ENCODE measurements around the gene TP53RK. TPM values are rescaled to one million over a fixed set of nuclear protein-coding genes. Genes with fewer than 3 reads are reported as not detected.

TP53RK gene
- total and polyA plus RNA-seq, 2 of the 13 experiments (the other 11 are each of a cell fraction or from before 2014, with no cell fraction given) = 12.9 to 25.5 TPM

DNA sequence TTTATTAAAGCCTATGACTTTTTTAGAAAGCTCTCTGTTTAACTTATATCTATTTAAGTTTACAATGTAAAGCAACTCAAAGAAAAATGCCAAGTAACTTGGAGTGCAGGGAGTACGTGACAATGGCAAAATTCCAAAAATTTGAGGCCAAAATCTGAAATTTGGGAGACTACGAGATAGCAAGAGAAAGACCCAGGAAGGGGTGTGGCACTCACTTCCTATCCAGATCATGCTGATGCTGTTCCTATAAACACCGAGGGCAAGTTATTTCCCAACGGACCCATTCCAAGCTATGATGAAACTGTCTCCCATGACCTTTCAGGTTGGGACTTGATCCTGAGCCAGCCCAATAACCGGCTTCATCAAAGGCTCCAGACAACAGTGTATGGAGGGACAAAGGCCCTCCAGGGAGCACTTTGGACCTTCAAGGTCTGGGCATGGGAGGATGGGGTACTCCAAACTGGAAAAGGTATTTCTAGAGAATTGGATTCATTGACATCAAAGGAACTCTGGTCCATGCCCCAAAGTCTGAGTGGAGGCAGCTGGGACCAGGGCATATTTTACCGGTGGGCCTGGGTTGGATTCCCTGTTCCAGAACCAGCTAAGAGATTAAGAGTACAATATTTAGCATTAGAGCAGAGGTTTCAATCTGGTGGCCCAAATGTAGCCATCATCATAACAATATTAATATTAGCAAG is 22.3 kb downstream of the TP53RK start (continued):
- TF ChIP-seq KDM2A (CRISPR knock-in tag; IDR thresholded peaks at IDR 0.05; ENCODE audit: borderline replicate concordance, low read depth) (peak; percentile 95), FOSL1 (CRISPR knock-in tag; IDR thresholded peaks at IDR 0.05; ENCODE audit: borderline replicate concordance) (peak; percentile 83; the same call in 1 of the 2 replicates), SRSF4 (IDR thresholded peaks at IDR 0.05; ENCODE audit: low read depth, low read length, poor library complexity, severe bottlenecking) (no peak), HIVEP1 (CRISPR knock-in tag; IDR thresholded peaks at IDR 0.05) (peak; percentile 97; the same call in 1 of the 2 replicates), HNF4G (IDR thresholded peaks at IDR 0.05; ENCODE audit: borderline replicate concordance, low read depth, low read length) (peak; percentile 100), HNF4G (CRISPR knock-in tag; IDR thresholded peaks at IDR 0.05; ENCODE audit: borderline replicate concordance, low read depth) (peak; percentile 100), HNRNPK (IDR thresholded peaks at IDR 0.05; ENCODE audit: low read depth, low read length, poor library complexity, severe bottlenecking) (no peak), ZNF607 (CRISPR knock-in tag; IDR thresholded peaks at IDR 0.05; ENCODE audit: borderline replicate concordance) (0 out of 2 replicates have a peak, but pooled peaks have one; percentile 22), HOXA3 (CRISPR knock-in tag; IDR thresholded peaks at IDR 0.05) (peak; percentile 98), SIN3B (IDR thresholded peaks at IDR 0.05; ENCODE audit: low read length) (peak; percentile 35; the same call in 1 of the 2 replicates), ZFP82 (CRISPR knock-in tag; IDR thresholded peaks at IDR 0.05; ENCODE audit: borderline replicate concordance) (no peak), ZMYM4 (CRISPR knock-in tag; IDR thresholded peaks at IDR 0.05) (peak; percentile 99), ATF7-NPFF (CRISPR knock-in tag; IDR thresholded peaks at IDR 0.05; ENCODE audit: low read depth) (peak; percentile 86; the same call in 1 of the 2 replicates), ZNF678 (CRISPR knock-in tag; IDR thresholded peaks at IDR 0.05) (0 out of 2 replicates have a peak, but pooled peaks have one; percentile 46), SKI (IDR thresholded peaks at IDR 0.05; ENCODE audit: partially characterized antibody) (peak; percentile 99), MTA1 (CRISPR knock-in tag; IDR thresholded peaks at IDR 0.05; ENCODE audit: borderline replicate concordance) (peak; percentile 99), ZSCAN12 (CRISPR knock-in tag; IDR thresholded peaks at IDR 0.05) (no peak), MYPOP (CRISPR knock-in tag; IDR thresholded peaks at IDR 0.05) (peak; percentile 94), KMT2B (CRISPR knock-in tag; IDR thresholded peaks at IDR 0.05) (peak; percentile 75), ZNF10 (CRISPR knock-in tag; IDR thresholded peaks at IDR 0.05; ENCODE audit: borderline replicate concordance, low read depth) (no peak), ZFP41 (CRISPR knock-in tag; IDR thresholded peaks at IDR 0.05; ENCODE audit: borderline replicate concordance) (no peak)
- TF ChIP-seq, protein P1, sequence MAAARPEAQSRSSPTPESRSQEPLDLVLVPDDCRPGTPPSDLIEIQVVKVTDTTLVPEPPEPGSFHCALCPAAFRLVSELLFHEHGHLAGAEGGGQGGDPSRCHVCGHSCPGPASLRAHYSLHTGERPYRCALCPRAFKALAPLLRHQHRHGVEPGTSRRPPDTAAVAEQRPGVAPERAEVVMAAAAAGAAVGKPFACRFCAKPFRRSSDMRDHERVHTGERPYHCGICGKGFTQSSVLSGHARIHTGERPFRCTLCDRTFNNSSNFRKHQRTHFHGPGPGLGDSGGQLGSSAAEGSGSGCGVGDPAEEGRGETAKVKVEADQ (CRISPR knock-in tag; IDR thresholded peaks at IDR 0.05; ENCODE audit: borderline replicate concordance) = peak; percentile 99; the same call in 1 of the 2 replicates
- TF ChIP-seq, protein P2, sequence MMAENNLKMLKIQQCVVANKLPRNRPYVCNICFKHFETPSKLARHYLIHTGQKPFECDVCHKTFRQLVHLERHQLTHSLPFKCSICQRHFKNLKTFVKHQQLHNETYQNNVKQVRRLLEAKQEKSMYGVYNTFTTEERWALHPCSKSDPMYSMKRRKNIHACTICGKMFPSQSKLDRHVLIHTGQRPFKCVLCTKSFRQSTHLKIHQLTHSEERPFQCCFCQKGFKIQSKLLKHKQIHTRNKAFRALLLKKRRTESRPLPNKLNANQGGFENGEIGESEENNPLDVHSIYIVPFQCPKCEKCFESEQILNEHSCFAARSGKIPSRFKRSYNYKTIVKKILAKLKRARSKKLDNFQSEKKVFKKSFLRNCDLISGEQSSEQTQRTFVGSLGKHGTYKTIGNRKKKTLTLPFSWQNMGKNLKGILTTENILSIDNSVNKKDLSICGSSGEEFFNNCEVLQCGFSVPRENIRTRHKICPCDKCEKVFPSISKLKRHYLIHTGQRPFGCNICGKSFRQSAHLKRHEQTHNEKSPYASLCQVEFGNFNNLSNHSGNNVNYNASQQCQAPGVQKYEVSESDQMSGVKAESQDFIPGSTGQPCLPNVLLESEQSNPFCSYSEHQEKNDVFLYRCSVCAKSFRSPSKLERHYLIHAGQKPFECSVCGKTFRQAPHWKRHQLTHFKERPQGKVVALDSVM (CRISPR knock-in tag; IDR thresholded peaks at IDR 0.05) = peak; percentile 81
- TF ChIP-seq, protein P3, sequence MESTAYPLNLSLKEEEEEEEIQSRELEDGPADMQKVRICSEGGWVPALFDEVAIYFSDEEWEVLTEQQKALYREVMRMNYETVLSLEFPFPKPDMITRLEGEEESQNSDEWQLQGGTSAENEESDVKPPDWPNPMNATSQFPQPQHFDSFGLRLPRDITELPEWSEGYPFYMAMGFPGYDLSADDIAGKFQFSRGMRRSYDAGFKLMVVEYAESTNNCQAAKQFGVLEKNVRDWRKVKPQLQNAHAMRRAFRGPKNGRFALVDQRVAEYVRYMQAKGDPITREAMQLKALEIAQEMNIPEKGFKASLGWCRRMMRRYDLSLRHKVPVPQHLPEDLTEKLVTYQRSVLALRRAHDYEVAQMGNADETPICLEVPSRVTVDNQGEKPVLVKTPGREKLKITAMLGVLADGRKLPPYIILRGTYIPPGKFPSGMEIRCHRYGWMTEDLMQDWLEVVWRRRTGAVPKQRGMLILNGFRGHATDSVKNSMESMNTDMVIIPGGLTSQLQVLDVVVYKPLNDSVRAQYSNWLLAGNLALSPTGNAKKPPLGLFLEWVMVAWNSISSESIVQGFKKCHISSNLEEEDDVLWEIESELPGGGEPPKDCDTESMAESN (CRISPR knock-in tag; conservative IDR thresholded peaks at IDR 0.05) = peak; percentile 99

Measured in HepG2 (cell line).